Measurements from ENCODE around the gene ZBTB1. TPM values are rescaled to one million over a fixed set of nuclear protein-coding genes. Genes with fewer than 3 reads are reported as not detected.

ZBTB1 gene
- total and polyA plus RNA-seq, 2 donors (not counting 1 experiment from before 2014, with no cell fraction given): 52.8 to 108 TPM

GRCh38 chr14:64541972-64542835, 37.6 kb downstream of the ZBTB1 start:
- peak overlapping the region; percentile 26 for H3K27ac Mint-ChIP-seq
- Histone ChIP-seq H3K4me3 (ENCODE audit: control extremely low read depth in 1 of 5, extremely low read depth in 1 of 5, insufficient read depth in 1 of 5, low read depth in 2 of 5, low read length in 4 of 5) (peak overlapping the region in 3 of 5 experiments; percentile 39 to 49 (median 44)), H4K20me1 (ENCODE audit: control insufficient read depth, insufficient read depth, low read length, poor library complexity, severe bottlenecking) (no peaks in the 10 kb centered on the region), H2AFZ (ENCODE audit: insufficient read depth, low read depth, low read length, poor library complexity, severe bottlenecking) (peak overlapping the region; percentile 95), H3K79me2 (ENCODE audit: control insufficient read depth, insufficient read depth, low read length) (no peaks in the 10 kb centered on the region), H3K36me3 (replicated peaks in 1 of 2; ENCODE audit: control extremely low read depth in 1 of 2, control insufficient read depth in 1 of 2, extremely low read depth in 1 of 2, insufficient read depth in 2 of 2, low read length in 1 of 2) (no peaks in the 10 kb centered on the region), H3K4me2 (replicated peaks; ENCODE audit: low read depth, low read length, poor library complexity, severe bottlenecking) (peak overlapping the region; percentile 96), H3K9ac (ENCODE audit: low read length) (peak overlapping the region; percentile 28), H3K9me3 (ENCODE audit: control extremely low read depth in 1 of 3, control insufficient read depth in 2 of 3, insufficient read depth in 1 of 3, low read length in 2 of 3) (peaks cover 0 to 21% (median 13%) of the 10 kb centered on the region in 3 donors), H3K4me1 (ENCODE audit: control insufficient read depth in 2 of 2, insufficient read depth in 2 of 2, low read length in 2 of 2) (peaks cover 26 to 32% of the 10 kb centered on the region in 2 donors), H3K27ac (ENCODE audit: low read length in 2 of 2) (no peak overlapping the region), H3K27me3 (replicated peaks in 1 of 4; ENCODE audit: control extremely low read depth in 1 of 4, control insufficient read depth in 3 of 4, insufficient read depth in 4 of 4, low read length in 3 of 4) (peaks cover 0 to 19% (median 5%) of the 10 kb centered on the region in 4 experiments)
- H3K9me3 Mint-ChIP-seq (ENCODE audit: insufficient read depth): peaks cover 6% of the 10 kb centered on the region
- peak overlapping the region; percentile 100 for H3K4me3 Mint-ChIP-seq
- 15% methylated on average over 58 of the region's 61 CpGs for WGBS (ENCODE audit: insufficient coverage)
- H3K4me1 Mint-ChIP-seq: peaks cover 31% of the 10 kb centered on the region
- CTCF ChIA-PET: interaction anchor here (0.6 to 2.7 kb wide), 6 partner anchors 11 to 112 kb away, joined by 3 to 8 read pairs (median 4); no protein-coding TSS in a partner anchor
- no peak for DNase-seq
- TF ChIP-seq, protein P1, sequence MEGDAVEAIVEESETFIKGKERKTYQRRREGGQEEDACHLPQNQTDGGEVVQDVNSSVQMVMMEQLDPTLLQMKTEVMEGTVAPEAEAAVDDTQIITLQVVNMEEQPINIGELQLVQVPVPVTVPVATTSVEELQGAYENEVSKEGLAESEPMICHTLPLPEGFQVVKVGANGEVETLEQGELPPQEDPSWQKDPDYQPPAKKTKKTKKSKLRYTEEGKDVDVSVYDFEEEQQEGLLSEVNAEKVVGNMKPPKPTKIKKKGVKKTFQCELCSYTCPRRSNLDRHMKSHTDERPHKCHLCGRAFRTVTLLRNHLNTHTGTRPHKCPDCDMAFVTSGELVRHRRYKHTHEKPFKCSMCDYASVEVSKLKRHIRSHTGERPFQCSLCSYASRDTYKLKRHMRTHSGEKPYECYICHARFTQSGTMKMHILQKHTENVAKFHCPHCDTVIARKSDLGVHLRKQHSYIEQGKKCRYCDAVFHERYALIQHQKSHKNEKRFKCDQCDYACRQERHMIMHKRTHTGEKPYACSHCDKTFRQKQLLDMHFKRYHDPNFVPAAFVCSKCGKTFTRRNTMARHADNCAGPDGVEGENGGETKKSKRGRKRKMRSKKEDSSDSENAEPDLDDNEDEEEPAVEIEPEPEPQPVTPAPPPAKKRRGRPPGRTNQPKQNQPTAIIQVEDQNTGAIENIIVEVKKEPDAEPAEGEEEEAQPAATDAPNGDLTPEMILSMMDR (IDR thresholded peaks at IDR 0.05): no peak
- no peak for TF ChIP-seq EZH2 (IDR thresholded peaks at IDR 0.05; ENCODE audit: borderline replicate concordance, insufficient read depth, low read depth, low read length, poor library complexity, severe bottlenecking)
- no peak for ATAC-seq (ENCODE audit: low read depth)
- POLR2A ChIA-PET: interaction anchor here (0.7 to 4.1 kb wide), 2 partner anchors 38 to 151 kb away, joined by 3 to 28 read pairs; partner anchors contain the start of genes ZBTB1 and ZBTB25
- H3K27me3 Mint-ChIP-seq: peaks cover 8% of the 10 kb centered on the region
- intact Hi-C loops (cut with micrococcal nuclease): loop anchor here (2.0 to 5.0 kb wide), 3 partner anchors 95 to 445 kb away; partner anchors contain the start of genes CHURC1 and FNTB

Measured in B cell (primary cell).